Body of pancreas (tissue), 4 donors: ENCODE measurements around the gene PIP5K1A. TPM values are rescaled to one million over a fixed set of nuclear protein-coding genes. Genes with fewer than 3 reads are reported as not detected.

ENCODE experiments used
- ATAC-seq: fragments of 150-250 bp; one replicate; pipeline ENCODE4 v1.9.1; 2016
- DNase-seq, 4 donors: peaks; one replicate each; pipeline ENCODE4 v3.0.0-alpha.2; 2019
- H3K27ac ChIP-seq, 4 donors: fragments of 200-600 bp; sonication (generic); 1 replicate in 3 of 4; 2 replicates in 1 of 4; pipeline versions ENCODE4 v1.5.1 to v1.6.1; 2016 to 2019; ENCODE audit warnings: mild to moderate bottlenecking in 1 of 4, mixed read lengths in 1 of 4, moderate library complexity in 1 of 4
- H3K27me3 ChIP-seq, 2 donors: fragments of 200-600 bp; sonication (generic); one replicate each; pipeline ENCODE4 v1.6.0; 2016; ENCODE audit warnings: mild to moderate bottlenecking in 1 of 2
- H3K36me3 ChIP-seq, 2 donors: fragments of 200-600 bp; sonication (generic); replicated peaks in 1 of 2; 2 replicates each; pipeline ENCODE4 v1.5.1; 2016; ENCODE audit warnings: low read depth in 2 of 2; ENCODE audit not compliant: insufficient read depth in 1 of 2
- H3K4me1 ChIP-seq: fragments of 200-600 bp; sonication (generic); one replicate; pipeline ENCODE4 v1.6.0; 2016
- H3K4me3 ChIP-seq, 2 donors: fragments of 200-600 bp; sonication (generic); 1 replicate in 1 of 2; 2 replicates in 1 of 2; pipeline ENCODE4 v1.5.1; 2016 to 2019
- H3K9me3 ChIP-seq, 3 donors: fragments of 200-600 bp; sonication (generic); 1 replicate in 2 of 3; 2 replicates in 1 of 3; pipeline ENCODE4 v1.5.1; 2016
- CTCF ChIP-seq, 7 experiments: fragments of 450-650 bp in 4 of 7; fragments of 200-600 bp in 3 of 7; sonication (generic) in 3 of 7; IDR thresholded peaks; one replicate each; pipeline ENCODE4 v1.5.1; 2016 to 2019; ENCODE audit warnings: antibody characterized with exemption in 7 of 7
- POLR2A ChIP-seq, 3 donors: fragments of 450-650 bp; IDR thresholded peaks; one replicate each; pipeline ENCODE4 v1.6.1; 2016; ENCODE audit warnings: antibody characterized with exemption in 3 of 3, mild to moderate bottlenecking in 2 of 3
- WGBS, 2 donors: methylation state at CpG; one replicate each; pipeline ENCODE4 v1.1.5; 2017; 5-methylcytosine and 5-hydroxymethylcytosine counted together
- intact Hi-C: fragments of 100-400 bp; cut with DNase I; formaldehyde crosslinking; loops from one replicate; pipeline ENCODE4 v1.15.1; 2023
- total RNA-seq, 2 donors: library from RNA; depleted of rRNA; stranded (reverse); fragments of >200 nt; gene quantifications; one replicate each; pipeline ENCODE4 v1.1.0, GENCODE V29; 2016

PIP5K1A gene
- total RNA-seq, 2 donors from 2014 or later = 19.5 to 51.4 TPM

- DNase-seq (no peak), ATAC-seq (no peak)
- Histone ChIP-seq H3K9me3 (no peaks in the 10 kb centered on the region), H3K4me1 (peaks cover 22% of the 10 kb centered on the region), H3K27ac (no peak overlapping the region), H3K36me3 (peaks cover 8 to 35% of the 10 kb centered on the region in 2 donors), H3K4me3 (no peak overlapping the region), H3K27me3 (no peaks in the 10 kb centered on the region)
- 86 to 91% methylated on average over 16 to 22 of the region's 22 CpGs for WGBS, 2 donors
- TF ChIP-seq POLR2A (IDR thresholded peaks at IDR 0.05) (no peak), CTCF (IDR thresholded peaks at IDR 0.05) (no peak)
- intact Hi-C loops = no loop called here
Measured at GRCh38 chr1:151287767-151288500, 89.6 kb downstream of the PIP5K1A start.

- intact Hi-C loops = no loop called here
- no peak for DNase-seq
- Histone ChIP-seq H3K27me3 (no peaks in the 10 kb centered on the region), H3K36me3 (peaks cover 8 to 39% of the 10 kb centered on the region in 2 donors), H3K4me1 (peaks cover 16% of the 10 kb centered on the region), H3K9me3 (no peaks in the 10 kb centered on the region), H3K4me3 (no peak overlapping the region), H3K27ac (no peak overlapping the region)
- ATAC-seq = no peak
- no peak for TF ChIP-seq POLR2A (IDR thresholded peaks at IDR 0.05)
- TF ChIP-seq CTCF (IDR thresholded peaks at IDR 0.05) = no peak
- WGBS, 2 donors = 79 to 81% methylated on average over 14 of the region's 14 CpGs
Measured at GRCh38 chr1:151288502-151288901, 90.2 kb downstream of the PIP5K1A start.

- H3K27ac ChIP-seq = no peak overlapping the region
- ATAC-seq = no peak
- WGBS, 2 donors = 74 to 84% methylated on average over 9 to 18 of the region's 18 CpGs
- no peak overlapping the region for H3K4me3 ChIP-seq
- TF ChIP-seq POLR2A (IDR thresholded peaks at IDR 0.05) (no peak), CTCF (IDR thresholded peaks at IDR 0.05) (no peak)
- H3K27me3 ChIP-seq = no peaks in the 10 kb centered on the region
- H3K4me1 ChIP-seq = peaks cover 8% of the 10 kb centered on the region
- intact Hi-C loops = no loop called here
- no peaks in the 10 kb centered on the region for H3K9me3 ChIP-seq
- no peak for DNase-seq
- H3K36me3 ChIP-seq = peaks cover 8 to 45% of the 10 kb centered on the region in 2 donors
Measured at GRCh38 chr1:151289080-151289935, 91.0 kb downstream of the PIP5K1A start.

- Histone ChIP-seq H3K36me3 (peaks cover 8 to 49% of the 10 kb centered on the region in 2 donors), H3K4me3 (no peak overlapping the region), H3K27me3 (no peaks in the 10 kb centered on the region), H3K9me3 (no peaks in the 10 kb centered on the region), H3K27ac (no peak overlapping the region), H3K4me1 (no peaks in the 10 kb centered on the region)
- TF ChIP-seq POLR2A (IDR thresholded peaks at IDR 0.05) = no peak
- TF ChIP-seq CTCF (IDR thresholded peaks at IDR 0.05) = no peak
- WGBS, 2 donors = 85 to 96% methylated on average over 12 to 21 of the region's 21 CpGs
- DNase-seq (no peak), ATAC-seq (no peak)
- intact Hi-C loops = no loop called here
Measured at GRCh38 chr1:151289991-151290708, 91.8 kb downstream of the PIP5K1A start.
